Naive B cell (primary cell): ENCODE measurements around the gene CTNNA1. TPM values are rescaled to one million over a fixed set of nuclear protein-coding genes. Genes with fewer than 3 reads are reported as not detected.

ENCODE experiments used
- ATAC-seq, 2 donors: fragments of 150-1000 bp; cut with Tn5 transposase; 2 replicates each; pipeline ENCODE4 v1.10.0; 2021; ENCODE audit warnings: low read depth in 2 of 2, mild to moderate bottlenecking in 2 of 2, moderate library complexity in 2 of 2
- DNase-seq: peaks from one replicate; pipeline ENCODE4 v3.0.0; 2022
- H3K27ac Mint-ChIP-seq, 6 donors: one replicate each; pipeline ENCODE4 v1.8.0; 2020 to 2022; ENCODE audit warnings: mild to moderate bottlenecking in 6 of 6, mixed read lengths in 6 of 6, moderate library complexity in 5 of 6, inconsistent platforms in 2 of 6
- H3K27me3 Mint-ChIP-seq, 3 donors: one replicate each; pipeline ENCODE4 v1.8.0; 2021 to 2022; ENCODE audit warnings: mixed read lengths in 3 of 3, mild to moderate bottlenecking in 1 of 3
- H3K36me3 Mint-ChIP-seq, 2 donors: one replicate each; pipeline ENCODE4 v1.8.0; 2020 to 2022; ENCODE audit warnings: mixed read lengths in 2 of 2, inconsistent platforms in 1 of 2, mild to moderate bottlenecking in 1 of 2
- H3K4me1 Mint-ChIP-seq, 3 donors: one replicate each; pipeline ENCODE4 v1.8.0; 2020 to 2022; ENCODE audit warnings: mixed read lengths in 3 of 3, inconsistent platforms in 1 of 3, mild to moderate bottlenecking in 1 of 3, moderate library complexity in 1 of 3
- H3K4me3 Mint-ChIP-seq, 8 donors: one replicate each; pipeline ENCODE4 v1.8.0; 2020 to 2022; ENCODE audit warnings: mild to moderate bottlenecking in 8 of 8, mixed read lengths in 8 of 8, moderate library complexity in 8 of 8, inconsistent platforms in 2 of 8
- H3K9me3 Mint-ChIP-seq, 7 donors: one replicate each; pipeline ENCODE4 v1.8.0; 2020 to 2022; ENCODE audit warnings: mixed read lengths in 7 of 7, mild to moderate bottlenecking in 5 of 7, inconsistent platforms in 2 of 7, moderate library complexity in 1 of 7
- polyA plus RNA-seq, 6 donors: library from polyadenylated mRNA; unstranded; fragments of 300-500 nt; fragmentation: Illumina TruSeq; gene quantifications; one replicate each; pipeline ENCODE4 v1.2.3, GENCODE V29; 2021; ENCODE audit warnings: low read depth in 6 of 6

Gene CTNNA1
- polyA plus RNA-seq, 6 donors from 2014 or later, result 18.8 to 25.8 (median 23.7) TPM

GRCh38 chr5:138872841-138873465 is 119.7 kb downstream of the CTNNA1 start:
- peaks cover 0 to 8% (median 0%) of the 10 kb centered on the region in 7 donors for H3K9me3 Mint-ChIP-seq
- H3K4me1 Mint-ChIP-seq, result peaks cover 8 to 17% (median 8%) of the 10 kb centered on the region in 3 donors
- no peak for ATAC-seq
- peaks cover 0 to 19% of the 10 kb centered on the region in 2 donors for H3K36me3 Mint-ChIP-seq
- no peak for DNase-seq
- no peak overlapping the region for H3K4me3 Mint-ChIP-seq
- no peaks in the 10 kb centered on the region for H3K27me3 Mint-ChIP-seq
- no peak overlapping the region for H3K27ac Mint-ChIP-seq

GRCh38 chr5:138873466-138874221 is 120.4 kb downstream of the CTNNA1 start:
- Mint-ChIP-seq H3K4me1 (peaks cover 9 to 17% (median 10%) of the 10 kb centered on the region in 3 donors), H3K9me3 (peaks cover 0 to 8% (median 0%) of the 10 kb centered on the region in 7 donors), H3K27me3 (no peaks in the 10 kb centered on the region), H3K27ac (no peak overlapping the region), H3K4me3 (no peak overlapping the region), H3K36me3 (peaks cover 0 to 19% of the 10 kb centered on the region in 2 donors)
- no peak for ATAC-seq
- no peak for DNase-seq

GRCh38 chr5:138874241-138874640 is 121.0 kb downstream of the CTNNA1 start:
- Mint-ChIP-seq H3K27me3 (no peaks in the 10 kb centered on the region), H3K9me3 (peaks cover 0 to 8% (median 0%) of the 10 kb centered on the region in 7 donors), H3K4me1 (peaks cover 10 to 17% (median 12%) of the 10 kb centered on the region in 3 donors), H3K27ac (no peak overlapping the region), H3K36me3 (peaks cover 0 to 19% of the 10 kb centered on the region in 2 donors), H3K4me3 (no peak overlapping the region)
- no peak for DNase-seq
- ATAC-seq, result no peak

DNA sequence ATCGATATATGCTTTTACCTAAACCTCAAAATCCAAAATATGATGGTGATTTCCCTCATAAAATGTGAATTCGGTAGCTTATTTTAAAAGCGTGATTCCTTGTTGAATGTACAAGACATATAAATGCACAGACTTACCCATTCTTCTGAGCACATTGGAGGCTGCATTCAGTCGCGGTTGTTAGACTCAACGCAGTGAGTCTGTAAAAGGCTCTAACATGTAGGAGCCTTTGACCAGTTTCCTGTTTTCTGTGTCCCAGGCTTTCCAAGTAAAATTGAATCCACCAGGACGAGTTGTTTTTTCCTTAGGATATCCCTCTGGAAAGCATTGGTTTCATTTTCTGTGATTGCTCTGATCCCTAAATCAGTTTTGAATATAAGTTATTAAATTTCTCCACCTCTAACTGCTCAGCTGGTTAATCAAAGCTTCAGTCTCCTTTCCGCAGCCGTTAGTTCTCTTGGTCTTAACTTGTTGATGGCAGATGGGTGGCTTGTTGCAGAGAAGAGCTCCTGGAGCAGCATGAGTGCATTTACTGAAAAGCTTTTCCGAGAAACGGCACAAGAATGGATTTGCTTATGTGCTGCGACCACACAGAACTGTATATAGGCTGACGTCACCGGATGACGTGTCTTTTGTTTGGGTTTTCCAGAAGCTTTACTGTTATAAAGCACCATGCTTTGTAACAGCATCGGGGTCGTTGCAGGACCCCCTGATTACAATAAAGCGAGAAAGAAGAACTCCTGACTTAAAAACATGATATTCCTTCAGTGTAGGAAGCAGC is 121.7 kb downstream of the CTNNA1 start, which contains the start of gene LRRTM2:
TSS of gene LRRTM2 (minus strand) at position 565 of the 781 bp plus-strand sequence. CDS start at position 141, 424 bp downstream.
- Mint-ChIP-seq H3K27me3 (no peaks in the 10 kb centered on the region), H3K9me3 (peaks cover 0 to 8% (median 0%) of the 10 kb centered on the region in 7 donors), H3K36me3 (peaks cover 0 to 19% of the 10 kb centered on the region in 2 donors), H3K4me3 (no peak within 1 kb of the TSS), H3K27ac (no peak within 1 kb of the TSS), H3K4me1 (peaks cover 10 to 17% (median 12%) of the 10 kb centered on the region in 3 donors)
- ATAC-seq (no peak), DNase-seq (no peak)

DNA sequence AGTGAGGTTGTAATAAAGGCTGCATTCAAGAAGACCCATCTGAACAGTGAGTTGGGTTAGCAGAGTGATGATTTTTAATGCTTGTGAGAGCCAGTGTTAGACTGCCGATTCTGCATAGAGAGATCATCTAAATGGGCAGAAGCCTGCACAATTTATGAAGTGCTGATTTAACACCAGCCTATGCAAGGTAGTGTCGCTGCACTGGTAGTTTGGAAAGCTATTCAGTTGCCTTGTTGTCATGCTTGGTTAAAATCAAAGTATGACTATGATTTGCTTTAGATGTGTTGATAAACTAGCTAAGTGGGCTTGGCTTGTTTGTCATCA is 122.3 kb downstream of the CTNNA1 start:
- ATAC-seq, result no peak
- Mint-ChIP-seq H3K4me1 (peaks cover 10 to 20% (median 17%) of the 10 kb centered on the region in 3 donors), H3K27ac (no peak overlapping the region), H3K4me3 (no peak overlapping the region), H3K36me3 (peaks cover 0 to 19% of the 10 kb centered on the region in 2 donors), H3K9me3 (peaks cover 0 to 8% (median 0%) of the 10 kb centered on the region in 7 donors), H3K27me3 (no peaks in the 10 kb centered on the region)
- no peak for DNase-seq

DNA sequence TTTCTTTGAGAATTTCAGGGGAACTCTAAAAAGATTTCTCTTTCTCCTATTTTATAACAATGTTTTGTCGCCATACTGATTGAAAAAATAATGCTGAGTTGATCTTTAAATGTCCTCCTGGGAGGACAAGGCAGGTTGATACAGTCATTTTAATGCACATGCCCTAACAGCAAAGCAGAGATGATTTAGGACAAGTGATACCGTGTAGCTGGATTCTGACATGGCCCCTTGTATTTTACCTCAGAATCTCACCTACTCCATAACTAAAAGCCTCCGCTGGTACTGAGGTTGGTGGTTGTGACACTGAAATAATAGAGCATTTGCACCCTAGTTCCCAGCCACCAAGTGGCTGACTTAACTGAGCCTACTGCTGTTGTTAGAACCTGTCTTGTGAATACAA is 122.7 kb downstream of the CTNNA1 start:
- Mint-ChIP-seq H3K36me3 (peaks cover 0 to 19% of the 10 kb centered on the region in 2 donors), H3K9me3 (peaks cover 0 to 8% (median 0%) of the 10 kb centered on the region in 7 donors), H3K4me3 (no peak overlapping the region), H3K27ac (no peak overlapping the region), H3K4me1 (peaks cover 11 to 22% (median 20%) of the 10 kb centered on the region in 3 donors), H3K27me3 (no peaks in the 10 kb centered on the region)
- no peak for DNase-seq
- ATAC-seq, result no peak

DNA sequence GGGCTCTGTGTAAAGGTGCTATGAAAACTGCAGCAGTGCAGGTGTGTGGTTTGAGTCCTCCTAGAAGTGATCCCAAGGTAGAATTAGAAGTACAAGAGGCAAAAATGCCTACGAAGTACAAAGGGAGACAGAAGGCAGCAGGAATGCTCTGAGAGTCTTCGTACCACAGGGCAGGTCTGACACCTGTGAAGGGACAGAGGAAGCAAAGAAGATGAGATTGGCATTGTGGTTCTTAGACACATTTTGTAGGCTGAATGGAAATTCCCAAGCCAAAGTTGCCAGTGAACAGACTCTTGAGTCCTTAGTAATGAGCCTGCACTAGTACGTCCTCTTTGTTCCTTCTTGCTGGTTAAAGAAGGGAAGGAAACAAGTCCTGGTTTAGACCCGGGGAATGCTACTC is 123.6 kb downstream of the CTNNA1 start:
- H3K9me3 Mint-ChIP-seq, result peaks cover 0 to 8% (median 0%) of the 10 kb centered on the region in 7 donors

GRCh38 chr5:138878437-138879235 is 125.4 kb downstream of the CTNNA1 start:
- H3K27ac Mint-ChIP-seq, result no peak overlapping the region
- no peak overlapping the region for H3K4me3 Mint-ChIP-seq
- H3K27me3 Mint-ChIP-seq, result no peaks in the 10 kb centered on the region
- H3K9me3 Mint-ChIP-seq, result peaks cover 0 to 8% (median 3%) of the 10 kb centered on the region in 7 donors
- no peak for ATAC-seq
- DNase-seq, result no peak
- H3K4me1 Mint-ChIP-seq, result peaks cover 23 to 34% (median 28%) of the 10 kb centered on the region in 3 donors
- peaks cover 0 to 10% of the 10 kb centered on the region in 2 donors for H3K36me3 Mint-ChIP-seq

More for the DNA sequence above, 123.6 kb downstream of the CTNNA1 start:
- DNase-seq (no peak), ATAC-seq (no peak)
- no peak overlapping the region for H3K4me3 Mint-ChIP-seq
- H3K27ac Mint-ChIP-seq, result peak overlapping the region in 1 of 6 donors; percentile 6
- H3K27me3 Mint-ChIP-seq, result no peaks in the 10 kb centered on the region
- H3K4me1 Mint-ChIP-seq, result peaks cover 12 to 25% (median 19%) of the 10 kb centered on the region in 3 donors
- H3K36me3 Mint-ChIP-seq, result peaks cover 0 to 19% of the 10 kb centered on the region in 2 donors

- Mint-ChIP-seq H3K27me3 (no peaks in the 10 kb centered on the region), H3K4me3 (no peak overlapping the region), H3K4me1 (peaks cover 23 to 37% (median 25%) of the 10 kb centered on the region in 3 donors), H3K36me3 (peaks cover 0 to 19% of the 10 kb centered on the region in 2 donors), H3K9me3 (peaks cover 0 to 3% (median 0%) of the 10 kb centered on the region in 7 donors), H3K27ac (no peak overlapping the region)
- DNase-seq (no peak), ATAC-seq (no peak)
These were observed 130.0 kb downstream of the CTNNA1 start for GRCh38 chr5:138883211-138883610.

GRCh38 chr5:138884094-138884493 is 130.9 kb downstream of the CTNNA1 start:
- peaks cover 5 to 25% of the 10 kb centered on the region in 2 donors for H3K36me3 Mint-ChIP-seq
- DNase-seq (no peak), ATAC-seq (no peak)
- H3K27me3 Mint-ChIP-seq, result no peaks in the 10 kb centered on the region
- peaks cover 23 to 33% (median 25%) of the 10 kb centered on the region in 3 donors for H3K4me1 Mint-ChIP-seq
- H3K9me3 Mint-ChIP-seq, result peaks cover 0 to 3% (median 0%) of the 10 kb centered on the region in 7 donors
- H3K4me3 Mint-ChIP-seq, result no peak overlapping the region
- peak overlapping the region in 2 of 6 donors; percentile 22 to 52 for H3K27ac Mint-ChIP-seq

- H3K27me3 Mint-ChIP-seq, result no peaks in the 10 kb centered on the region
- peaks cover 23 to 33% (median 25%) of the 10 kb centered on the region in 3 donors for H3K4me1 Mint-ChIP-seq
- ATAC-seq (no peak), DNase-seq (no peak)
- peaks cover under 1 to 5% (median 2%) of the 10 kb centered on the region in 7 donors for H3K9me3 Mint-ChIP-seq
- H3K4me3 Mint-ChIP-seq, result no peak overlapping the region
- H3K27ac Mint-ChIP-seq, result no peak overlapping the region
- peaks cover 10 to 26% of the 10 kb centered on the region in 2 donors for H3K36me3 Mint-ChIP-seq
These were observed 131.3 kb downstream of the CTNNA1 start for GRCh38 chr5:138884554-138884953.

DNA sequence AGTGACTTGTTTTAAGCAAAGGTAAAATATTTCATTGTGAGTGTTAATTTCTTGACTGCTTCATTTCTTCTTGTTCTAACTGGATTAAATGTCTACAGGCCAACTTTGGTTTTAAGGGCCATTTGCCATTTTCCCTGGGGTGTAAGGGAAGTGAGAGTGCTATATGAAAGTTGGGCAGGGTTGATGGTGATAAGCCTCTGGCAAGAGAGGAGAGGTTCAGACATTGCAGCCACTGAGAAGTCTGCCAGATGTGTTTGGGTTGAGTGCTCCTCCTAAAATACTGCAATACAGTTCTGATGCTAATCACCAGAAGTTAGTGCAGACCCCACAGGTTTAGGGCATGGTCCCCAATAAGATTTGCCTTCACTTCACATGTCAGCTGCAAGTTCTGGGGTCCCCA is 136.8 kb downstream of the CTNNA1 start:
- H3K4me3 Mint-ChIP-seq, result peak overlapping the region in 1 of 8 donors; percentile 35
- H3K27me3 Mint-ChIP-seq, result no peaks in the 10 kb centered on the region
- peaks cover 8 to 19% (median 17%) of the 10 kb centered on the region in 7 donors for H3K9me3 Mint-ChIP-seq

More for the DNA sequence above, 136.8 kb downstream of the CTNNA1 start:
- Mint-ChIP-seq H3K4me1 (peaks cover 0 to 4% (median 2%) of the 10 kb centered on the region in 3 donors), H3K27ac (no peak overlapping the region), H3K36me3 (peaks cover 36 to 45% of the 10 kb centered on the region in 2 donors)
- DNase-seq (no peak), ATAC-seq (no peak)
